ENCODE data around the gene KMT2E.

GRCh38 chr7:105151152-105151551 is 137.1 kb downstream of the KMT2E start:
- no peak for TF ChIP-seq CTCF (IDR thresholded peaks at IDR 0.05)
- TF ChIP-seq EZH2 (IDR thresholded peaks at IDR 0.05; ENCODE audit: borderline replicate concordance, insufficient read depth, low read depth, low read length, poor library complexity, severe bottlenecking) = no peak
